GM19043 (cell line): ENCODE results near the gene SLC6A2.

Experiments
- ATAC-seq: cut with Tn5 transposase; IDR thresholded peaks from one replicate; pipeline ENCODE4 v1.9.1; 2021; ENCODE audit warnings: low read depth; ENCODE audit not compliant: unreplicated experiment

Gene SLC6A2

DNA sequence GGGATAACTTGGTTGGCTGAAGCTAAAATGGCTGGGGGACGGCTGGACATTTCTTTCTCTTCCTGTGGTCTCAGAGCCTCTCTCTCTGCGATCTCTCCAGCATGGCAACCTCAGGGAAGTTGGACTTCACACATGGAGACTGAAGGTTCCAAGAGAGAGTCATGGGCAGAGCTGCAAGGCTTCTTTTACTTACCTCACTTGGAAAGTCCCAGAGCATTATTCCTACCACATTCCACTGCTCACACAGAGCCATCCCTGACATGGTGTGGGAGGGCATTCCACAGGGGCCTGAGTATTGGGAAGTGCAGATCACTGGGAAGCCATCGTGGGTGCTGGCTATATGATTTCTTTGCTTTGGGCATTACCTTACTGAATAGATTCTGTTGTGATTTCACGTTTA is 9.8 kb upstream of the SLC6A2 start:
- ATAC-seq, result no peak

DNA sequence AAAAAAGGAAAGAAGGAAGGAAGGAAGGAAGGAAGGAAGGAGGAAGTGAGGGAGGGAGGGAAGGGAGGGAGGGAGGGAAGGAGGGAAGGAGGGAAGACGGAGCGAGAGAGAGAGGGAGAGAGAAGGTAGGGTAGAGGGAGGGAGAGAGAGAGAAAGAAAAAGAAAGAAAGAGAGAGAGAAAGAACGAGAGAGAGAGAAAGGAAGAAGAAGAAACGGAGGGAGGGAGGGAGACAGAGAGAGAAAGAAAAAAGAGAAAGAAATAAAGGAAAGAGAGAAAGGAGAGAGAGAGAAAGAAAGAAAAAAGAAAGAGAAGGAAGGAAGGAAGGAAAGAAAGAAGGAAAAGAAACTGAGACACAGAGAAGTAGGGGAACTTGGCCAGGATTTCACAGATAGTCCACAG is 8.4 kb upstream of the SLC6A2 start:
- no peak for ATAC-seq

DNA sequence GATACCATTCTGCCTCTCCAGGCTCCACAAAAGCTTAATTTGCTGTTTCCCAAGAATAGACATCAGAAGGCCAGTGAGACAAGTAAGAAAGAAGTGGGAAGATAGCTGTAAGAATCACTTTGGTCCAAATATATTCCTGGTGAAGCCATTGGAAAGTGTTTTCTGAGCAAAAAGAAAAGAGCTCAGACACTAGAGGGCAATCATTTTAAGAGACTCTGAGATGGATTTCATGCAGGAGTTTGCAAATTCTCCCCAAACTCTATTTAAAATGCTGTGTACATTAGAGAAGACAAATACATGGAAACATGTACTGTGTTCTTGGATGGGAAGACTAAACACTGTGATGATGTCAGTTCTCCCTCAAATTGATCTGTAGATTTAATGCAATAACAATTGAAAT is 8.0 kb upstream of the SLC6A2 start:
- ATAC-seq, result no peak

DNA sequence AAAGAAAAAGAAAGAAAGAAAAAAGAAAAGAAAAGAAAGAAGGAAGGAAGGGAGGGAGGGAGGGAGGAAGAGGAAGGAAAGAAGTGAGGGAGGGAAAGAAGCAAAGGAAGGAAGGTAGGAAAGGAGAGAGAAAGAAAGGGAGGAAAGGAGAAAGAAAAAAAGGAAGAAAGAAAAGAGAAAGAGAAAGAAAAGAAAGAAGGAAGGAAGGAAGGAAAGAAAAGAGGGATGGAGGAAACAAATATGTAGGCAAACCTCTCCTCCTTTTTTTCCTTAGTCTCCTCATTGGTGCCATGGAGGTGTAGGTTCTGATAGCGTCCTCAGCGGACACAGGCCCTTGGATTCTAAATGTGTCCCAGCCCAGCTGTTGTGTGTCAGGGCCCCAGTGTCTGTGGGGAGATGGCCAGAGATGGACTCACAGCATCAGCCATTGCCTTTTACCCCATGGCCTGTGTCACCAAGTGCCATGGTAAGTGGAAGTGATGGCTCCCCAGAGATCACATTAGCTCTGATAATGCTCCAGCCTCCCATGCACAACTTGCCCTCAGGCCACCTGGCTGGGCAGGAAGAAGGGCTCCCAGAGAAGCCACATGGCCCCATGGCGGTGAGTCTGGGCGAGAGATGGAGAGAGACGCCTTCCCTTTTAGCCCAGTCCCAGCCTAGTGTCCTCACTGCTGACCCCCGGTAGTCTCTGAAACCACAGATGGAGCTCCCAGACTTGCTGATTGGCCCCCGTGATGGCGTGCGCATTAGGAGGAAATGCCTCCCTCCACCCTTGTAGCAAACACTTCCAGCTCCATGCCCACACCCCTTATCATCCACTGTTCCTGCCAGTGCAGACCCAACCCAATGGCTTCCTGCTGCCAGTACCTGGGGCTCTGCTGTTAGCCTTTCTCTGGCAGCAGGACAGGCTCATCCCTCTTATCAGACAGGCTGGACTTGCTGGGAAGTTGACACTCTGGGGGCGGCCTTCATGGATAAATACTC is 3.7 kb upstream of the SLC6A2 start:
- ATAC-seq, result no peak

- no peak for ATAC-seq
These were observed 2.7 kb upstream of the SLC6A2 start for GRCh38 chr16:55653106-55653505.

GRCh38 chr16:55655381-55655896 is 349 bp upstream of the SLC6A2 start:
- ATAC-seq, result no peak

- no peak for ATAC-seq
These were observed 904 bp downstream of the SLC6A2 start for GRCh38 chr16:55656691-55657092.

GRCh38 chr16:55657616-55658015 is 1.8 kb downstream of the SLC6A2 start:
- no peak for ATAC-seq

- no peak for ATAC-seq
These were observed 3.2 kb downstream of the SLC6A2 start for GRCh38 chr16:55658898-55659420.

DNA sequence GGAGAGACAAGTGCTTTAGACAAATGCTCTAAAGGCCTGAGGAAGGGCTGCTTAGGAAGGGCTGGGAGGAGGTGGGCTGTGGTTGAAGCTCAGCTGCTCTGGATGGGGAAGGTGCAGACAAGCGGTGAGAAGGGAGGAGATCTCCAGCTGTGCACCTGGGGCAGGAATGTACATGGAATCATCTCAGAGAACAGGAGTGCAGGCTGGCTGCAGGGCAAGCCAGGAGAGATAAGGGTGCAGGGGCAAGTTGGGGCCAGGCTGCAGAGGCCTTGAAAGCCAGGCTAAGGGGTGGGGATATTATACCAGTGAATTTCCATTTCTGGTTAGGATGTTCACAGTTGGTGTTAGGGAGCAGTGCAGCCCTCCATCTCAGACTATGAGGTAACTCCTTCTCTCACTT is 4.2 kb downstream of the SLC6A2 start:
- ATAC-seq, result no peak

DNA sequence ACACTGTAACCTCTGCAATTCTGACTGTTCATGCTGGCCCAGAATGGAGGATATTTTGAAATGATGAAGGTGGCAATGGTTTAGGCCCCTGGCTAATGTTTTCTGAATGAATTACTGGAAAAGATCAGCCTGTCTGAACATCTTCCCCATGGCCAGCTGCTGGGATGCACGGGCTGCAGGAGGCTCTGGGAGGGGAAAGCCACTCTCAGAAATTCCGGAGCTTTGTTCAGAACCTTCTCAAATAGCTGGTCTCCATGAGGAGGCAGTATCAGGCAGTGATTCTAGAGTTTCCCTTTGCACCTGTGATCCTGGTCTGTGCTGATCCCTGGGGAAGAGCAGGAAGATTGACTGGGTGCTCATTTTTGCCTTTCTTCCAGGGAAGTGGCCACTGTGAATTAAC is 5.0 kb downstream of the SLC6A2 start:
- ATAC-seq, result no peak

DNA sequence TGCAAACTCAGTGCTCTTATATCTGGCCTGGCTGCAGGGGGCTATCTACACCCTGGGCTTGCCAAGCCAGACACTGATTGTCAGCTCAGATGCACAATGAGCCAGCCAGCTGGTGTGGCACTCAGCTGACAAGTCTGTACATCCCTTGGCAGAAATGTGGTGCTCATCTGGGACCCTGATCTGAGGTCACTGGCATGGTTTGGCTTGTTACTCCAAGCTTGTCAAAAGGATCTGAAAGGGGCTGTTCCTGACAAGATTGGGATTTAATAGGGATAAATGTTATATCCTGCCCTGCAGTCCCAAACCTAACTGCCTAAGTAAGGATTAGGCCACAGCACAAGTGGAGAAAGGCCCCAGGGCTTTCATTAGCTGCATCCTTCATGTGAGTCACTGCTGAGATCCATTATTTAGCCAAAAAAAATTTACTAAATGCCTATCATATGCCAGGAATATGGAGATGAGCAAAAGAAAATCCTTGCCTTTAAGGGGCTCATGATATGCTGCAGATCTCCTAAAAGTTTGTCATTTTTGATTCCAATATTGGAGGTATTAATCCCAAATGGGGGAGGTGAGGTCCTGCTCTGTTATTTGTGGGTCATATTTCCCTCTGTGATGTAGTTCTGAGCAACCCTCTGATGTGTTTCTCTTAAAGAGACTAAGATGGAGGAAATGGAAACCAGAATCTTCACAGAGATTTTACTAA is 6.3 kb downstream of the SLC6A2 start:
- no peak for ATAC-seq

- ATAC-seq, result no peak
These were observed 6.8 kb downstream of the SLC6A2 start for GRCh38 chr16:55662644-55663031.

GRCh38 chr16:55663225-55663624 is 7.4 kb downstream of the SLC6A2 start:
- ATAC-seq, result no peak

DNA sequence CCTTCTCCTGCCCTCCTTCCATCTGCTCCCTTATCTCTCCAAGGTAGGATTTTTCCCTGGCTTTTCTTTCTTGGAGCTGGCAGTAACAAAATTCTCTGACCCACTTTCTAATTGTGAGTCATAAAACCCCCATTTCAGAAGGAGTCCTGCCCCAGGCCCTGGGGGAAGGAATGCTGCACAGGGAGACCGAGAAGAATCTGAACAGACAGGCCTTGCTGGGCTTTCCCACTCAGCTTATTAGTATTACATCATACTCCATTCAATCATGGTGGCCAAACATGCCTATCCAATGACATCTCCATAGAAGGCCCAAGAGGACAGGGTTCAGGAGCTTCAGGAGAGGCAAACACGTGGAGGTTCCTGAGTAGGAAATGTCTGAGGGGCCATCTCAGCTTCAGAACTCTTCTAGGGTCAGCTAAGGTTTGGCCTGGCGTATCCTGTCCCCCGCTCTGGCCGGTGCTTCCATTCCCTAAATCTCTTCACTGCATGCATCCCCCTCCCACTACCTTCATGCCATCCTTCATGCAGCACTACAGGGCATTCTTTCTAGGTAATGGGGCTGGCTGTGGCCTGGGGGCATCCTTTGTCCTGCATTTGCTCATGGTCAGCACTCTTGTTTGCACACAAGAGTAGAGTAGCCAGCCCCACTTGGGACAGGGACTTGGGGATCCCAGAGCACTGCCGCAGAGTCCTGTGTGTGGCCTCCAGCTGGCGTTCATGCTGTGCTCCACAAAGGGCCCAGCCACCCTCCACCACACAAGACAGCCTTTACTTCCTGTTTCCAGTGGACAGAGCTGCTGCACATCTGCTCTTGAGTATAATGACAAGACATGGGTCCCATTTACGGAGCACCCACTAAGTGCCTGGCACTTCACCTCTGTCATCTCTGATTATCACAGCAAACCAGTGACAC is 8.2 kb downstream of the SLC6A2 start:
- ATAC-seq, result no peak

- ATAC-seq, result no peak
These were observed 9.1 kb downstream of the SLC6A2 start for GRCh38 chr16:55664786-55665407.

GRCh38 chr16:55665511-55665910 is 9.7 kb downstream of the SLC6A2 start:
- no peak for ATAC-seq

- no peak for ATAC-seq
These were observed 10.2 kb downstream of the SLC6A2 start for GRCh38 chr16:55666012-55666411.

GRCh38 chr16:55667753-55668152 is 12.0 kb downstream of the SLC6A2 start:
- no peak for ATAC-seq
